ENCODE data around the gene TRIM61.
"Not testable (repeated sequence)": the region's sequence is repeated elsewhere in the genome, so short reads cannot be mapped to it uniquely, and the experiment has no call there.

DNA sequence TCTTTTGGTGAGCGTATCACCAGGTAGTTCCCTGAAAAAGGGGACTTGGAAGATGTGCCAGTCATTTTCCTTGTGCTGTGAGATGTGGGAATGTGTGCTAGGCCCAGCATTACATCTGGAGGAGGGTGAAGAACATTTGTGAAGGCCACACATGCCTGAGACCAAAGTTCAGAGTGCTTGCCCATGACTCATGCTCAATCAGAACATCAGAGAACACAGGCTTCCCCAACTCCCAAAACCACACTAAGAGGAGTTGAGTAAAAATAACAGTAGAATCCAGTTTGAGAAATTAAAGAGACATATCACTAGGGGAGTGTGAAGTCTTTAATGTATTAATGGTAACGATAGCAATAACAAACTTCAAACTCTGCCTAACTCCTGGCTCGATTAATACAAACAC, 18.0 kb downstream of the TRIM61 start:
- TF ChIP-seq EZH2 (IDR thresholded peaks at IDR 0.05); POLR2AphosphoS5 (IDR thresholded peaks at IDR 0.05; ENCODE audit: borderline replicate concordance, low read depth, low read length): not testable (repeated sequence)
